Astrocyte (in vitro differentiated cells and primary cell): ENCODE data around the gene LDLRAD4. TPM values are rescaled to one million over a fixed set of nuclear protein-coding genes. Genes with fewer than 3 reads are reported as not detected.

Source experiments
- DNase-seq: peaks from one replicate; pipeline ENCODE4 v3.0.0-alpha.2; 2010; ENCODE audit warnings: low read depth
- FAIRE-seq: peaks from 2 replicates; lab custom pipeline; 2011; peaks lifted over from hg19 to GRCh38; lab: Jason Lieb, UNC
- H2AFZ ChIP-seq: 2 replicates; pipeline ENCODE4 v1.6.0; 2012; ENCODE audit warnings: low read depth, low read length, inconsistent platforms
- H3K27ac ChIP-seq: 2 replicates; pipeline ENCODE4 v1.5.1; 2011; ENCODE audit warnings: low read depth, low read length, inconsistent platforms
- H3K27me3 ChIP-seq: 2 replicates; pipeline ENCODE4 v1.6.0; 2011; ENCODE audit warnings: low read length, inconsistent platforms; ENCODE audit not compliant: insufficient read depth
- H3K36me3 ChIP-seq: 2 replicates; pipeline ENCODE4 v1.5.1; 2011; ENCODE audit warnings: low read length, inconsistent platforms; ENCODE audit not compliant: insufficient read depth
- H3K4me1 ChIP-seq: 2 replicates; pipeline ENCODE4 v1.5.1; 2011; ENCODE audit warnings: low read length, inconsistent platforms; ENCODE audit not compliant: insufficient read depth
- H3K4me2 ChIP-seq: 2 replicates; pipeline ENCODE4 v1.6.0; 2012; ENCODE audit warnings: low read length, inconsistent platforms
- H3K4me3 ChIP-seq: 2 replicates; pipeline ENCODE4 v1.5.1; 2011; ENCODE audit warnings: low read depth, mild to moderate bottlenecking, low read length, inconsistent platforms; ENCODE audit not compliant: insufficient read depth
- H3K79me2 ChIP-seq: 2 replicates; pipeline ENCODE4 v1.6.0; 2012; ENCODE audit warnings: mild to moderate bottlenecking, low read length, inconsistent platforms; ENCODE audit not compliant: insufficient read depth
- H3K9ac ChIP-seq: 2 replicates; pipeline ENCODE4 v1.6.0; 2012; ENCODE audit warnings: mild to moderate bottlenecking, low read length, inconsistent platforms
- H3K9me3 ChIP-seq: 2 replicates; pipeline ENCODE4 v1.5.1; 2012; ENCODE audit warnings: low read depth, mild to moderate bottlenecking, low read length, inconsistent platforms; ENCODE audit not compliant: insufficient read depth
- H4K20me1 ChIP-seq: 2 replicates; pipeline ENCODE4 v1.6.0; 2012; ENCODE audit warnings: low read length, inconsistent platforms; ENCODE audit not compliant: insufficient read depth
- H3K27ac Mint-ChIP-seq: one replicate; pipeline ENCODE4 v1.8.0; 2021; ENCODE audit warnings: mild to moderate bottlenecking, mixed read lengths; ENCODE audit not compliant: unreplicated experiment
- H3K27me3 Mint-ChIP-seq: one replicate; pipeline ENCODE4 v1.8.0; 2021; ENCODE audit warnings: low read depth, mixed read lengths; ENCODE audit not compliant: unreplicated experiment
- H3K36me3 Mint-ChIP-seq: one replicate; pipeline ENCODE4 v1.8.0; 2021; ENCODE audit warnings: low read depth, mixed read lengths; ENCODE audit not compliant: unreplicated experiment
- H3K4me1 Mint-ChIP-seq: one replicate; pipeline ENCODE4 v1.8.0; 2021; ENCODE audit warnings: low read depth, mixed read lengths; ENCODE audit not compliant: unreplicated experiment
- H3K4me3 Mint-ChIP-seq: one replicate; pipeline ENCODE4 v1.8.0; 2021; ENCODE audit warnings: mild to moderate bottlenecking, moderate library complexity, mixed read lengths; ENCODE audit not compliant: unreplicated experiment
- H3K9me3 Mint-ChIP-seq: one replicate; pipeline ENCODE4 v1.8.0; 2021; ENCODE audit warnings: mild to moderate bottlenecking, mixed read lengths; ENCODE audit not compliant: unreplicated experiment
- EZH2 ChIP-seq: IDR thresholded peaks from 2 replicates; pipeline ENCODE4 v1.6.1; 2012; ENCODE audit warnings: mild to moderate bottlenecking, low read length, inconsistent platforms; ENCODE audit not compliant: insufficient read depth
- total RNA-seq: library from RNA; stranded (reverse); gene quantifications from 2 replicates; pipeline ENCODE4 v1.2.1, GENCODE V29; 2021
- TF ChIP-seq, protein P1 (sequence below): IDR thresholded peaks from 2 replicates; pipeline ENCODE4 v1.5.1; 2011; ENCODE audit warnings: low read depth, mild to moderate bottlenecking, inconsistent platforms, low read length, moderate library complexity; ENCODE audit not compliant: insufficient read depth

LDLRAD4 gene
- total RNA-seq, 1 donor from 2014 or later: 26.0 TPM

DNA sequence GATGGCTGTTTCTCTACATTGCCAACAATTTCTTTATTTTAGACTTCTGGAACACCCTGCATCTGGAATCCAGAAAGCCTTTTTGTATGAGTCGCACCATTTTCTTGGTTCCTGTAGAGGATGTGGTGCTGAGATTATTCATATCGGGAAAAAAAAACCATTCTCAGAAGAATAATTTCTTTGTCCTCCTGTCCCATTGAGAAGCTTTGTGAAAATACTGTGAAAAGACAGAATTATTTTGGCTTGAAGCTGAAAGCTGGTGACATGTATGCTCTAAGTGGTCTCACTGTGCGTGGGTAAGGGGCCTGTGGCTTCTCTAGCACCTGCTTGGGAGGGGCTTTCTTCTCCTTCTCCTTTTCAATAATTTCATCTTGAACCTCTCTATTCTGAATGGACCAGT is 369.4 kb downstream of the LDLRAD4 start:
- Histone ChIP-seq H3K4me3 (no peak overlapping the region), H2AFZ (no peak overlapping the region), H3K4me1 (no peaks in the 10 kb centered on the region), H3K4me2 (no peak overlapping the region), H3K9me3 (no peaks in the 10 kb centered on the region), H3K9ac (no peak overlapping the region), H3K79me2 (no peaks in the 10 kb centered on the region), H3K27ac (no peak overlapping the region), H3K36me3 (no peaks in the 10 kb centered on the region), H4K20me1 (peaks cover 6% of the 10 kb centered on the region), H3K27me3 (no peaks in the 10 kb centered on the region)
- peaks cover 4% of the 10 kb centered on the region for H3K9me3 Mint-ChIP-seq
- H3K27ac Mint-ChIP-seq: peak overlapping the region; percentile 67
- no peak for TF ChIP-seq EZH2
- TF ChIP-seq, protein P1, sequence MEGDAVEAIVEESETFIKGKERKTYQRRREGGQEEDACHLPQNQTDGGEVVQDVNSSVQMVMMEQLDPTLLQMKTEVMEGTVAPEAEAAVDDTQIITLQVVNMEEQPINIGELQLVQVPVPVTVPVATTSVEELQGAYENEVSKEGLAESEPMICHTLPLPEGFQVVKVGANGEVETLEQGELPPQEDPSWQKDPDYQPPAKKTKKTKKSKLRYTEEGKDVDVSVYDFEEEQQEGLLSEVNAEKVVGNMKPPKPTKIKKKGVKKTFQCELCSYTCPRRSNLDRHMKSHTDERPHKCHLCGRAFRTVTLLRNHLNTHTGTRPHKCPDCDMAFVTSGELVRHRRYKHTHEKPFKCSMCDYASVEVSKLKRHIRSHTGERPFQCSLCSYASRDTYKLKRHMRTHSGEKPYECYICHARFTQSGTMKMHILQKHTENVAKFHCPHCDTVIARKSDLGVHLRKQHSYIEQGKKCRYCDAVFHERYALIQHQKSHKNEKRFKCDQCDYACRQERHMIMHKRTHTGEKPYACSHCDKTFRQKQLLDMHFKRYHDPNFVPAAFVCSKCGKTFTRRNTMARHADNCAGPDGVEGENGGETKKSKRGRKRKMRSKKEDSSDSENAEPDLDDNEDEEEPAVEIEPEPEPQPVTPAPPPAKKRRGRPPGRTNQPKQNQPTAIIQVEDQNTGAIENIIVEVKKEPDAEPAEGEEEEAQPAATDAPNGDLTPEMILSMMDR: no peak
- DNase-seq: no peak
- H3K27me3 Mint-ChIP-seq: no peaks in the 10 kb centered on the region
- peaks cover 16% of the 10 kb centered on the region for H3K4me1 Mint-ChIP-seq
- H3K4me3 Mint-ChIP-seq: no peak overlapping the region
- FAIRE-seq: no peak
- H3K36me3 Mint-ChIP-seq: peaks cover 5% of the 10 kb centered on the region

DNA sequence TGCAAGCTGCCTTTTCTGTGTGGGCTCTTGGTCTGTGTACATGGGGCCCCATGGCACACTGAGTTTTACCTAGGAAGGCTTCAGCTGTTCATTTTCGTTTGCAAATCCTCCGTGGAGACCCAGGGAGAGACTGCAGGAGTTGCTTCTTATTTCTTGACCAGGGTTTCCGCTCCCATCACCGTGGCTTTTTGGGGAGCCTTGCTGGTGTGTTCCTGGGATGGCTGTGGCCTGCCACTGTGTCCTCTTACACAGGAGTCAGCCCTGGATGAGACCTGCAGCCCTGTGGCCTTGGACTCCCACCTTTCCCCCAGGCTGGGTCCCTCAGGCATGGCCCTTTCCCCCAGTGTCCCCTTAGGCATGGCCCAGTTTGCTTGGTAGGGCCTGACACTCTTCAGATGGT is 370.8 kb downstream of the LDLRAD4 start:
- Histone ChIP-seq H3K9ac (no peak overlapping the region), H3K27ac (no peak overlapping the region), H2AFZ (no peak overlapping the region), H4K20me1 (peaks cover 6% of the 10 kb centered on the region), H3K79me2 (no peaks in the 10 kb centered on the region), H3K4me3 (no peak overlapping the region), H3K4me2 (no peak overlapping the region), H3K27me3 (no peaks in the 10 kb centered on the region), H3K9me3 (no peaks in the 10 kb centered on the region), H3K4me1 (no peaks in the 10 kb centered on the region), H3K36me3 (no peaks in the 10 kb centered on the region)
- Mint-ChIP-seq H3K27ac (no peak overlapping the region), H3K9me3 (peaks cover 2% of the 10 kb centered on the region), H3K36me3 (peaks cover 9% of the 10 kb centered on the region), H3K4me3 (peak overlapping the region; percentile 54), H3K27me3 (no peaks in the 10 kb centered on the region), H3K4me1 (peaks cover 16% of the 10 kb centered on the region)
- no peak for TF ChIP-seq EZH2
- TF ChIP-seq, protein P1: no peak
- DNase-seq (no peak), FAIRE-seq (no peak)

DNA sequence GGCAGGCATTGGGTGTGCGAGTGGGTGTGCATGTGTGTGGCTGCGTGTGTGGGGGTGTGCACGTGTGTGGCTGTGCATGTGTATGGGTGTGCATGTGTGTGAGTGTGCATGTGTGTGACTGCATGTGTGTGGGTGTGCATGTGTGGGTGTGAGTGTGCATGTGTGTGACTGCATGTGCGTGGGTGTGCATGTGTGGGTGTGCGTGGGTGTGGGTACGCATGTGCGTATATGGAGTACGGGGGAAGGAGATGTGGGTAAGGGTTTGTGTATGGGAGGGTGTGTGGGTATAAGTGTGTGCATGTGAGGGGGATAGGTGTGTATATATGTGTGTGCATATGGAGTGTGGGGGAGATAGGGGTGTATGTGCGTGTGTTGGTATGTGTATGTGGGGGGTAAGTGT is 371.4 kb downstream of the LDLRAD4 start:
- H3K4me2 ChIP-seq: no peak overlapping the region
- Mint-ChIP-seq H3K27ac (no peak overlapping the region), H3K36me3 (peaks cover 10% of the 10 kb centered on the region), H3K4me1 (peaks cover 16% of the 10 kb centered on the region), H3K4me3 (no peak overlapping the region), H3K27me3 (no peaks in the 10 kb centered on the region), H3K9me3 (no peaks in the 10 kb centered on the region)
- H3K9ac ChIP-seq: no peak overlapping the region
- no peak overlapping the region for H2AFZ ChIP-seq
- TF ChIP-seq EZH2: no peak
- TF ChIP-seq, protein P1: no peak
- H3K27ac ChIP-seq: no peak overlapping the region
- no peaks in the 10 kb centered on the region for H3K4me1 ChIP-seq
- H4K20me1 ChIP-seq: peaks cover 6% of the 10 kb centered on the region
- no peaks in the 10 kb centered on the region for H3K36me3 ChIP-seq
- H3K9me3 ChIP-seq: no peaks in the 10 kb centered on the region
- H3K27me3 ChIP-seq: no peaks in the 10 kb centered on the region
- FAIRE-seq: no peak
- no peak for DNase-seq
- H3K79me2 ChIP-seq: no peaks in the 10 kb centered on the region
- H3K4me3 ChIP-seq: no peak overlapping the region
